Measurements from ENCODE around the gene XAGE2. TPM values are rescaled to one million over a fixed set of nuclear protein-coding genes. Genes with fewer than 3 reads are reported as not detected.

Gene XAGE2
- polyA plus RNA-seq, 3 donors, result not detected

DNA sequence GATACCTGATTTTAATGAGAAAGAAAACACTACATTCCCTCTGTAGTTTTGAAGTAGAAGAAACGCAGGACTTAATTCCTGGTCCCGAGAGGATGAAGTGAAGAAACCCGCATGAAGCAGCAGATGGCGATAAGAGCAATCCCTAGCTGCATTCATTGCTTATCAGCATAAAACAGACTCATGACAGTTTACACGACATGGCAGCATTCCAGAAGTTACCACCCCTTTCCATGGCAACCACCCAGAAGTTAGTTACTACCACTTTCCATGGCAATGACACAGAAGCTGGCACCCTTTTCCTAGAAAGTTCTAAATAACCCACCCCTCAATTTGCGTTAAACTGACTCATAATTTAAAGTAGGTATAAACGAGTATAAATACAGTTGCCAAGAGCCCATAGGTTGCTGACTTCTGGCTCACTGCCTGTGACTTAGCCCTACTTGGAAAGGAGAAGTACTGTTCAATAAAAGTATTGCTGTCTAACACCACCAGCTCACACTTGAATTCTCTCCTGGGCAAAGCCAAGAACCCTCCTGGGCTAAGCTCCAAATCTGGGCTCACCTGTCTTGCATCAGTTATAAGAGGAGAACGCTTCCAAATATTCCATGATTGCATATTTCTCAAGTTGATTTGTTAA, 5.5 kb upstream of the XAGE2 start:
- TF ChIP-seq, protein P1, sequence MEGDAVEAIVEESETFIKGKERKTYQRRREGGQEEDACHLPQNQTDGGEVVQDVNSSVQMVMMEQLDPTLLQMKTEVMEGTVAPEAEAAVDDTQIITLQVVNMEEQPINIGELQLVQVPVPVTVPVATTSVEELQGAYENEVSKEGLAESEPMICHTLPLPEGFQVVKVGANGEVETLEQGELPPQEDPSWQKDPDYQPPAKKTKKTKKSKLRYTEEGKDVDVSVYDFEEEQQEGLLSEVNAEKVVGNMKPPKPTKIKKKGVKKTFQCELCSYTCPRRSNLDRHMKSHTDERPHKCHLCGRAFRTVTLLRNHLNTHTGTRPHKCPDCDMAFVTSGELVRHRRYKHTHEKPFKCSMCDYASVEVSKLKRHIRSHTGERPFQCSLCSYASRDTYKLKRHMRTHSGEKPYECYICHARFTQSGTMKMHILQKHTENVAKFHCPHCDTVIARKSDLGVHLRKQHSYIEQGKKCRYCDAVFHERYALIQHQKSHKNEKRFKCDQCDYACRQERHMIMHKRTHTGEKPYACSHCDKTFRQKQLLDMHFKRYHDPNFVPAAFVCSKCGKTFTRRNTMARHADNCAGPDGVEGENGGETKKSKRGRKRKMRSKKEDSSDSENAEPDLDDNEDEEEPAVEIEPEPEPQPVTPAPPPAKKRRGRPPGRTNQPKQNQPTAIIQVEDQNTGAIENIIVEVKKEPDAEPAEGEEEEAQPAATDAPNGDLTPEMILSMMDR (IDR thresholded peaks at IDR 0.05), result no peak
- Histone ChIP-seq H3K4me1 (ENCODE audit: control insufficient read depth in 1 of 2, insufficient read depth in 2 of 2, low read length in 2 of 2) (no peaks in the 10 kb centered on the region), H3K79me2 (ENCODE audit: insufficient read depth, low read length) (no peaks in the 10 kb centered on the region), H3K9me3 (replicated peaks in 1 of 2; ENCODE audit: control insufficient read depth in 1 of 2, insufficient read depth in 1 of 2, low read length in 2 of 2) (no peaks in the 10 kb centered on the region), H3K4me3 (replicated peaks in 1 of 3; ENCODE audit: low read depth in 2 of 3, low read length in 3 of 3) (no peak overlapping the region), H3K27ac (ENCODE audit: low read depth in 1 of 2, low read length in 2 of 2) (no peak overlapping the region), H3K4me2 (replicated peaks; ENCODE audit: extremely low read depth, low read length, poor library complexity, severe bottlenecking) (no peak overlapping the region), H3K36me3 (replicated peaks in 1 of 2; ENCODE audit: control insufficient read depth in 1 of 2, insufficient read depth in 2 of 2, low read length in 2 of 2) (no peaks in the 10 kb centered on the region), H2AFZ (ENCODE audit: insufficient read depth, low read depth, low read length, poor library complexity, severe bottlenecking) (no peak overlapping the region), H3K9ac (ENCODE audit: insufficient read depth, low read length, poor library complexity, severe bottlenecking) (no peak overlapping the region), H3K27me3 (ENCODE audit: control insufficient read depth in 2 of 2, insufficient read depth in 2 of 2, low read length in 2 of 2) (peaks cover 0 to 7% of the 10 kb centered on the region in 2 donors), H4K20me1 (ENCODE audit: insufficient read depth, low read length) (no peaks in the 10 kb centered on the region)
- Mint-ChIP-seq H3K4me1 (no peaks in the 10 kb centered on the region), H3K27me3 (ENCODE audit: low read depth in 3 of 3) (peaks cover 0 to 11% (median 0%) of the 10 kb centered on the region in 3 donors), H3K9me3 (peaks cover under 1 to 6% (median 2%) of the 10 kb centered on the region in 7 donors), H3K36me3 (no peaks in the 10 kb centered on the region), H3K4me3 (no peak overlapping the region), H3K27ac (no peak overlapping the region)
- intact Hi-C loops (cut with micrococcal nuclease), result no loop called here
- WGBS (ENCODE audit: insufficient coverage), result no CpG with 5 or more reads among the region's 8 CpGs
- no peak for DNase-seq

DNA sequence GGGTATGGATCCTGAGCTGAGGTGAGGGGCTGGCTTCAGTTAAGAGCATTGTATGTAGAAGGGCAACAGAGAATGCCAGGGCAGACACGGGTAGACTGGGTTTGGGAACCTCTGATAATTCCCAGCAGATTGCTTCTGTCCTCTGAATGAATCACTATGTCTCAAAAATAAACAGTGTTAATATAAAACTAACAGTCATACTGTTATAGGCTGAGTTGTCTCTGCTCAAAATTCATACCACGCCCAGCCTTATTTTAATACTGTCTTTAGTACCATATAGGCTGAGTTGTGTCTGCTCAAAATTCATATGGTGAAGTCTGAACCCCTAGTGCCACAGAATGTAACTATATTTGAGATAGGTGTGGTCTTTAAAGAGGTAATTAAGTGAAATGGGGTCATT, 10.0 kb downstream of the XAGE2 start:
- Histone ChIP-seq H4K20me1 (ENCODE audit: insufficient read depth, low read length) (no peaks in the 10 kb centered on the region), H3K4me3 (replicated peaks in 1 of 3; ENCODE audit: low read depth in 2 of 3, low read length in 3 of 3) (no peak overlapping the region), H3K9ac (ENCODE audit: insufficient read depth, low read length, poor library complexity, severe bottlenecking) (no peak overlapping the region), H3K4me1 (ENCODE audit: control insufficient read depth in 1 of 2, insufficient read depth in 2 of 2, low read length in 2 of 2) (no peaks in the 10 kb centered on the region), H3K36me3 (replicated peaks in 1 of 2; ENCODE audit: control insufficient read depth in 1 of 2, insufficient read depth in 2 of 2, low read length in 2 of 2) (no peaks in the 10 kb centered on the region), H3K27ac (ENCODE audit: low read depth in 1 of 2, low read length in 2 of 2) (no peak overlapping the region), H3K27me3 (ENCODE audit: control insufficient read depth in 2 of 2, insufficient read depth in 2 of 2, low read length in 2 of 2) (peaks cover 0 to 2% of the 10 kb centered on the region in 2 donors), H3K9me3 (replicated peaks in 1 of 2; ENCODE audit: control insufficient read depth in 1 of 2, insufficient read depth in 1 of 2, low read length in 2 of 2) (no peaks in the 10 kb centered on the region), H3K4me2 (replicated peaks; ENCODE audit: extremely low read depth, low read length, poor library complexity, severe bottlenecking) (no peak overlapping the region), H2AFZ (ENCODE audit: insufficient read depth, low read depth, low read length, poor library complexity, severe bottlenecking) (no peak overlapping the region), H3K79me2 (ENCODE audit: insufficient read depth, low read length) (no peaks in the 10 kb centered on the region)
- WGBS (ENCODE audit: insufficient coverage), result no CpG with 5 or more reads among the region's 2 CpGs
- Mint-ChIP-seq H3K4me3 (no peak overlapping the region), H3K27me3 (ENCODE audit: low read depth in 3 of 3) (peaks cover 0 to 9% (median 1%) of the 10 kb centered on the region in 3 donors), H3K9me3 (peaks cover 0 to 5% (median 0%) of the 10 kb centered on the region in 7 donors), H3K27ac (peak overlapping the region in 1 of 7 donors; percentile 58), H3K4me1 (no peaks in the 10 kb centered on the region), H3K36me3 (no peaks in the 10 kb centered on the region)
- no peak for DNase-seq
- TF ChIP-seq, protein P1 (IDR thresholded peaks at IDR 0.05), result no peak
- intact Hi-C loops (cut with micrococcal nuclease), result no loop called here
